Neural progenitor cell (in vitro differentiated cells): Measurements from ENCODE around the gene TLR5.

Source experiments
- CTCF ChIP-seq: fragments of 200-600 bp; sonication (generic); IDR thresholded peaks from 2 replicates; pipeline ENCODE4 v1.5.1; 2017; ENCODE audit warnings: antibody characterized with exemption, mild to moderate bottlenecking
- EZH2 ChIP-seq: fragments of 200-600 bp; sonication (generic); IDR thresholded peaks from 2 replicates; pipeline ENCODE4 v1.6.1; 2017; ENCODE audit warnings: antibody characterized with exemption, mild to moderate bottlenecking, moderate library complexity
- EZH2phosphoT487 ChIP-seq: fragments of 200-600 bp; sonication (generic); IDR thresholded peaks from 2 replicates; pipeline ENCODE4 v1.6.1; 2017; ENCODE audit warnings: antibody characterized with exemption

GRCh38 chr1:223084464-223084866, 58.6 kb downstream of the TLR5 start:
- TF ChIP-seq CTCF (no peak), EZH2phosphoT487 (no peak), EZH2 (no peak)
